GM18508 (cell line): ENCODE measurements around the gene TTLL12.

Experiments
- ATAC-seq: cut with Tn5 transposase; IDR thresholded peaks from one replicate; pipeline ENCODE4 v1.9.1; 2021; ENCODE audit warnings: moderate number of reproducible peaks; ENCODE audit not compliant: insufficient read depth, unreplicated experiment

TTLL12 gene

DNA sequence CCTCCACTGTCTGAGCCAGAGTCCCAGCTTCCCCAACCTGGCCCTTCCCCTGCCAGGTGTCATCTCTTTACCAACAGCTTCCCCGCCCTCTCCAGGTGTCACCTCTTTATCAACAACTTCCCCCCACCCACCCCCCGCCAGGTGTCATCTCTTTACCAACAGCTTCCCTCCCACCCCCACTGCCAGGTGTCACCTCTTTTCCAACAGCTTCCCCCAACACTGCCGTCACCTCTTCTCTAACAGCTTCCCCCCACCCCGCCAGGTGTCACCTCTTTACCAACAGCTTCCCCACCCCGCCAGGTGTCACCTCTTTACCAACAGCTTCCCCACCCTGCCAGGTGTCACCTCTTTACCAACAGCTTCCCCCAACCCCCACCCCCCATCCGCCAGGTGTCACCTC lies 29.8 kb upstream of the TTLL12 start:
- ATAC-seq, result no peak

DNA sequence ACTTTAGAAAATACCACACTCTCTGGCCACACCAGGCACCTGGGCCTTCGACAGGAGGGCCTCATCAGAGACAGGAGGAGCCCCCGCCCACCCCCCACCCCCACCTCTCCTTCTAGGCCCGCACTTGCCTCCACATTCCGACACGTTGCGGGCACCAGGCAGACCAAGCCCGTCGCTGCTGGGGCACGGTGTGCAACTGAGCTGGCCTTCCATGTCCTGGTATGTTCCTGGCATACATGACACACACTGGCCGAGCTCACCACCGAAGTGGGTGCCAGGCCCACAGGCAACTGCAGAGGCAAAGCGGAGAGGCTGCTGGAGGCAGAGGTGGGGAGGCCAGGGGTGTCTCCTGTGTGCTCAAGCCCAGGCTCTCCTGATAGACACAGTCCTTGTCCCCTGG lies 27.0 kb upstream of the TTLL12 start:
- ATAC-seq, result no peak

DNA sequence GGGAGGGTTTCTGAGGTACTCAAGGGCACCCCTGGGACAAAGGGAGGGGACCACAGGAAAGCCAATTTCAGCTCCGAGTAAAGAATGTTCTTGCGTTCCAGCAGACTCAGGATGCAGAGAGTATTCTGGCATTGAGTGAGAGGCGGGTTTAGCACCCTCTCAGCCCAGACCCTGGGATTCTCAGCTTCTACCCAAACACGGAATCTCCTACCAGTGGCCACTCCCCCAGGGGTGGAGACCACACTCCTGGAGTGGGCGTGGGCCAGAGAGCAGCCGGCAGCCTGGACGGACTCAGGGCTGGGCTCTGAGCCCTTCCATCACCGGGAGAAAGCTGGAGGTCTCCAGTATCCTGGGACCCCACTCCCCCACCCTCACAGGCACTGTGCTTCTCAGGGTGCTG lies 26.1 kb upstream of the TTLL12 start:
- no peak for ATAC-seq

DNA sequence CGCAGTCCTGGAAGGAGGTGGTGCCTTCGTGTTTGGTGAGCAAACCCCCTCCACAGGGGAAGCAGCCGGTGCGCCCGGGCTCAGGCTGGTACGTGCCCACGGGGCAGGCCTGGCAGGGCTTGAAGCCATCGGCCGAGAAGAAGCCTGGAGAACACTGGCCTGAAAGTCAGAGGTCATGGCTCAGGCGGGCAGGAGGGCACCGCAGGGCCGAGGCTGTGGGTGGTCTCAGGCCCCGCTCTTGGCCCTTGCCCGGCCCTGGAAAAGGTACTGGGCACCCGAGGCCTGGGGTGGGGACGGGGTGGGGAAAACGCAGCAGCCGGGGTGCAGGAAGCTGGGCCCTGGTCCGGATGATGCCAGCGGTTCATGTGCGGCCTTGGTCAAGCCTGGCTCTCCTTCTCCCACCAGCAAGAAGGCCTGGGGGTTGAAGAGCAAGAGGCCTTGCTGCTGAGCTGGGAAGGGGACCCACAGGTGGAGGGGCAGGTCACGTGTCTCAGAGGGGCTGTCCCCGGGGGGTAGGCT lies 25.6 kb upstream of the TTLL12 start:
- no peak for ATAC-seq

DNA sequence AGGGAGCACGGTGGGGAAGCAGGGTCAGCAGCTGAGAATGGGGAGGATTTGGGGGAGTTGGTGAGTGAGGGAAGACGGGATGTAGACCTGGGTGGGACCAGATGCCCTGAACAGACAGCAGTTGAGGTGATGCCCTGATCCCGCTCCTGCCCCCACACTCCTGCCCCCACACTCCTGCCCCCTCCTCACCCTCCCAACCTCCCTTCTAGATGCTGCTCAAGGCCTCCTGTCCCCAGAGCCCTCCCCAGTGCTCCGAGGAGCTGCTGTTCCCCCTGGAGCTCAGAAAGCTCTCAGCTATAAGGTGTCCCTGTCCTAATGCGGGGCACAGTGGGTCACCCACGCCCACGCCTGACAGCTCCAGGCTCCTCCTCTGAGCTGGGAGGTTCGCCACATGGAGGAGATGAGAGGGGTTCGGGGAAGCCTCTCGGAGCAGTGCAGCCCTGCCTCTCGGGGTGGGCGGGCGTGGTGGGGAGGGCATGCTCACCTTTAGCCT lies 25.1 kb upstream of the TTLL12 start:
- no peak for ATAC-seq

DNA sequence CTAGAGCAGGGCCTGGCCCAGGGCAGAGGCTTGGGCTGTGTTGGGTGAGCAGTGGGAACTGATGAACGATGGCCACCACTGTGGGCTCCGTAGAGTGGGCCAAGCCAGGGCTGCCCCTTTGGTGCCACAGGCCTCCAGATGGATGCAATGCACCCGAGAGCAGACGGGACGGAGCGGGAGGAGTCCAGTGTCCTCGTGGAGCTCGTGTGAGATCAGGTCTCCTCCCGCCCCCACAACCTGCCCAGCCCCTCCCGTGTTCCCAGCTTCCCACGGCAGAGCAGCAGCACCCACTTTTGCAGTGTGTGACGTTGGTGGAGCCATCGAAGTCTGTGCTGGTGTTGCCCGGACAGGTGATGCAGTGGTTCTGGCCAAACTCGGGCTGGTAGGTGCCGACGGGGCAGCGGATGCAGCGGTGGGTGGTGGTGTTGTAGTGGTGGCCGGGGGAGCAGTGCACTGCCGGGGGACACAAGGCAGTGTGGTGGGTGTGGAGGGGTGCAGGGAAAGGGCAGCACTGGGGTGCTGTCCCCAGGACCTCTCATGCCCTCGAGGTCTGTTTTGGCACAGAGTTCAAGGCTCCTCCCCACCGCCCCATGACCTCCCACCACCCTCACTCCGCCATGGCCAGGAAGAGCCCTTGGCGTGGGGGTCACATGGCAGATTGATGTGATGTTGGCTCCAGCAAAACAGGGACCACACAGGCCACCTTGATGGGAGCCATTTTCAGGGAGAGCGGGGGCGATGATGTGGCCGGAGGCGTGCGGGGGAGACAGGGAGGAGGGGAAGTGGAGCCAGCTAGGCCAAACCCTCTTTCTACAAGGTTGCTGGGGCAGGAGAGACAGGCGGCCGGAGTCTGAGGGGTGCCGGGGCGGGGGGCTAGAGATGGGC lies 23.9 kb upstream of the TTLL12 start:
- ATAC-seq, result no peak

DNA sequence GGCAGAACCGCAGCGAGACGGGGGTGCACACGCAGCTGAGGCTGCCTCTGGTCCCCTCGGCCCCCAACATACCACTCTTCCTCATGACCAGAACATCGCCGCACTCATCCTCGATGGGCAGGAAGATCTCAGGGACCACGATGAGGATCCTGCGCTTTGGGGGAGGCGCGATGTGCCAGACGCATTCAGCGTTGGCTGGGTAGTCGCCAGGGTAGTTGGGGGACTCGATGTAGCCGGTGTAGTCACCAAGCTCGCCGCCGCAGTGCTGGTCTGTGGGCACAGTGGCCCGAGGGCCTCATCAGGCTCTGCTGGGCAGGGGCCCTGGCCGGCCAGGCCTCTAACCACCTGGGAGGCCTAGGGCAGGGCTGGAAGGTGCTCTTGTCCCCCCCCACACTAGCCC lies 23.0 kb upstream of the TTLL12 start:
- no peak for ATAC-seq

DNA sequence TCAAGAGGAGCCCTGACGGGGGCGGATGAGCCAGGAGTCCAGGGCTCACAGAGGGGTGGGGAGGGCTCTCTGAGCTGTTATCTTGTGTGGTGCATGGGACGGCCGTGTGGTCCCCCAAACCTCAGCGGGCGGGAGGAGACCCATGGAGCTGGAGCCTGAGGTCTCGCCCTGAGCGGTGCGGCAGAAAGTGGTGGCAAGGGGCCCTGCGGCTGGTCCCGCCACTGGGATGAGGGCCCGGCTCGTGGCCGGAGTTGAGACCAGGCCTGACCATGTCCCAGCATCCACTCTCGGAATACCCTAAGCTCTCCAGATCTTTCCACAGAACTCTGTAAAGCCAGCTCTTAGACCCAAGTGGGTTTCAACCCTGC lies 22.6 kb upstream of the TTLL12 start:
- ATAC-seq, result no peak

DNA sequence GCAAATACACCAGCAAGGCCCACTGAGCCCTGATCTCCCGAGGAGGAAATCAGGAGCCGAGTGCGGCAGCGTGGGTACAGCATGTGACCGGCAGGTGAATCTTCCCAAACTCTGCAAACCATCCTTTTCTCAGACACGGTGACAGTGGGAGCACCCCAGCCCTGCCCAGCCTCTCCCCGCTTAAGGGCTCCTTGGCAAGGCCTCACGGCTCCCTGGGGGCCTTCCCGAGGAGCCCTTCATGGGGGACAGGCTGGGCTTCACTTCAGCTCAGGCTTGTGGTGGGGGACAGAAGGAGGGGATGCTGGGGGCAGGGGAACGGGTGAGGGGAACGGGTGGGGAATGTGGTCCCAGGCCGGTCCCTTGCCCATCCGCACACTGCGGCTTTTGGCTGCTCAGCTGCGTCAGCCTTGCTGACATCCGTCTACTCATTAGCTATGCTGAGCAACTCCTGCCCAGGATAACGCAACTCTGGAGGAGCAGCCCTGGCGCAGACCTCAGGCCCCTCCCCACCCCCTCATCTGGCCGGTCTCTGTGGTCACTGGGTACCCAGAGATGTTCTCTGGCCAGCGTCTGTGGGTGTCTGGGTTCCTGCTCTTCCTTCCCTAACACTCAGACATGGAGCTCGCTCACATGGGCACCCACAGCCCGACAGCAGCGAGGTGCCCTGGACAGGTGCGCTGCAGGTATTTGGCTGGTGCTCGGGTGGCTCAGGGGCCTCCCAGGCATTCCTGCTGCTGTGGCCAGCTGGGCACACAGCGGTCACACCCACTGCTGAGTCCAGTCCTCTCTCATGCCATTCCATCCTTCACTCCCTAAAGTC lies 22.0 kb upstream of the TTLL12 start:
- no peak for ATAC-seq

DNA sequence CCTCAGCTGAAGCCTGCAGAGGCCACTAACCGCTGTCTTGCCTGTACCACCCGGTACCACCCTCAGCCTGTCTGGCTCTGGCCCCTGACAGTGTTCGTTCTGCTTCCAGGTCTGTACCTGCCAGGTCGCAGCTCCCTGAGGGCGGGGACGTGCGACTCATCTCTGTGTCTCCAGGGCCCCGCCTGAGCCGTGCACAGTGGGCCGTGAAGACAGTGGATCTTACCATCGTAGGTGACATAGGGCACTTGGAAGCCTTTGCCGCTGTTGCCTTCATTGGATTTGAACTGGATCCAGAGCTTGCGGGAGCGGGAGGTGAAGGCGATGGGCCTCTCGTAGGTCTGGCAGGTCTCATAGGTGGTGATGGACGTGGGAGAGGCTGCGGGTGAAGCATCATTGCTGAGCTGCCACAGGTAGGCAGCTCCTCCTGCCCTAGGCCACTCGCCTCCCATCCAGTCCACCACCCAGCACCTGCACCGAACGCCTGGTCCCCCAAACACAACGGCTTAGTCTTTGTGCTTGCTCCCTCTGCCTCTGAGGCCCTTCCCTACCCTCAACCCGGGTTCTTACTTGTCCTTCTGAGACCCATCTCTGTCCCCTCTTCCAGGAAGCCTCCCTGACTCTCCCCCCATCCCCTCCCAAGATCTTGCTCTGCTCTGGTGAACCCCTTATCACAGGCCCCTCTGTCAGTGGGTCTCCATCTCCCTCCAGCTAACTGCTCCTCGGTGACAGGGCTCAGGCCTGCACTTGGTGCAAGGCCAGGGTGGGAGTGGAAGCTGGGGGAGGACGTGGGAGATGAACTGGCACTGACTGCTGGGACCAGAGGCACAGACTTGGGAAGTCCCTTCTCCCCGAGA lies 21.1 kb upstream of the TTLL12 start:
- ATAC-seq, result no peak

DNA sequence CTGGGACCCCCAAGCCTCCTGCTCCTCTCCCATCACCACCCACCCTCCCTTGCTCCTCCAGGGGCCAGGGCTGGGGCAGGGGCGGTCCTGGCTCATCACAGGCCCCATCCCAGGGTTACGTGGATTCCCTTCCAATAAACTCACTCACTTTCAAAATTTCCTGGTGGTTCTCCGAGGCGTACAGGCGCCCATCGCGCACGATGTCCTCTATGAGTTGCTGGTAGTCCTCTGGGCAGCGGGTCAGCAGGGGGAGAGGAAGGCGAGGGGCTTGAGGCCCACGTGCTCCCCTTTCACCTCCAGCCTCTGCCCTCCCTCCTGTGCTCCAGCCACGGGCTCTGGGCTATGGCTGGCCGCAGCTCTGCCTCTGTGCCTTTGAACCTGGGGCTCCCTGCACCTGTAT lies 20.5 kb upstream of the TTLL12 start:
- ATAC-seq, result no peak

DNA sequence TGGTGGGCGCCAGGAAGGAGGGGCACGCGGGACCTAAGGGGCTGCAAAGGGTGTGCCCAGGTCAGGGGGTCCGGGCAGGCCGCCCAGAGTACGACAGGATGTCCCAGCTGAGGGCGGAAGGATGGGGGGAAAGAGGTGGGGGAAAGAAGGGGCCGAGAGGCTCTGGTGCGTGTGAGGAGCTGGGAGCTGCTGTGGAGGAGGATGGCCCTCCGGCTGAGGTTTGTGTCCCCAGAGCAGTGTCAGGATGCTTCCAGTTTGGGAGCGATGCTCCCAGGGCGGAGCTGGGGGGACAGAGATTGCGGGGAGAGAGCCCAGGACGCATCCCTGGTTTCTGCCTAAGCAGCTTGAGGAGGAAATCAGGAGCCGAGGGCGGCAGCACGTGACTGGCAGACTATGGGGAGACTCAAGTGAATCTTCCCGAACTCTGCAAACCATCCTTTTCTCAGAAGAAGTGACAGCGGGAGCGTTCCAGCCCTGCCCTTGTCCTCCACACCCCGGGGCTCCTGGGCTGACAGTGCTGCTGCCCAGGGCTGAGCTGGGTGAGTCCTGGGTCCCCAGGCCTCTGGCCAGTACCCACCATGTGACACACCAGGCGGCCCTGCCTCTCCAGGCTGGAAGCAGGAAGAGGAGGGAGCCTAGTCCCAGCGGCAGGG lies 19.7 kb upstream of the TTLL12 start:
- no peak for ATAC-seq

DNA sequence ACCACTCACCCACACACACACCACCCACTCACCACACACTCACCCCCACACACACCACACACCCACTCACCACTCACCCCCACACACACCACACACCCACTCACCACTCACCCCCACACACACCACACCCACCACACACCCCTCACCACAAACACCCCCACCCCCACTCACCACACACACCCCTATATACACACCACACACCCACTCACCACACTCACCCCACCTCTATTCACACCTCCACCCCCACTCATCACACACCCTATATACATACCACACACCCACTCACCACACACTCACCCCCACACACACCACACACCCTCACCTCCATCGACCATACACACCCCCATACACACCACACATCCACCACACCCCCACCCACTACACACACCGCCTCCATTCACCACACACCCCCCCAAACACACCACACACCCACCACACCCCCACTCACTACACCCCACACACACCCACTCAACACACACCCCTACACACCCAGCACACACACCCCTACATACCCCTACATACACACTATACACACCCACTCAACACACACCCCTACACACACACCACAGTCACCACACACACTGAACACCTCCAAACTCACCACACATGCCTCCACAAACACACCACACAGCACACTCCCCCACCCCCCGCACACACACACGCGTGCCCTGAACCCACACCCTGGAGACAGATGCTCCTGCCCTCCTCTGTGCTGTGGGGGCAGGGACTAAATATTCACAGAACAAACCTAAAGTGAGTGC lies 19.0 kb upstream of the TTLL12 start:
- ATAC-seq, result no peak

DNA sequence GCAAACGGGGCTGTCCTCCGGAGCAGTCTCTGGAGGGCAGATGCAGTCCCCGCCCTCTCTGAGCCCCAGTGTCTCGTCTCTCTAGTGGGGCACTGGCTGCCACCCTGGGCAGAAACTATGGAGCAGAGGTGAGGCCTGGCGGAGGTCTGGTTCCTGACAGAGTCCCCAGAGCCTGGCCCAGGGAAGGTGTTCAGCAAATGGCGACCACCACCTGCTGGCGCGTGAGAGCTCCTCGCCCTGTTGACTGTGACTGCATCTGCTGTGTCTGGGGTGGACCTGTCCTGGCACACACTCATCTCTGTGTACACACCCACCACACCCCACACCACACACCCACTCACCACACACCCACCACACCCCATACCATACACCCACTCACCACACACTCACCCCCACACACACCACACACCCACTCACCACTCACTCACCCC lies 18.3 kb upstream of the TTLL12 start:
- ATAC-seq, result no peak

DNA sequence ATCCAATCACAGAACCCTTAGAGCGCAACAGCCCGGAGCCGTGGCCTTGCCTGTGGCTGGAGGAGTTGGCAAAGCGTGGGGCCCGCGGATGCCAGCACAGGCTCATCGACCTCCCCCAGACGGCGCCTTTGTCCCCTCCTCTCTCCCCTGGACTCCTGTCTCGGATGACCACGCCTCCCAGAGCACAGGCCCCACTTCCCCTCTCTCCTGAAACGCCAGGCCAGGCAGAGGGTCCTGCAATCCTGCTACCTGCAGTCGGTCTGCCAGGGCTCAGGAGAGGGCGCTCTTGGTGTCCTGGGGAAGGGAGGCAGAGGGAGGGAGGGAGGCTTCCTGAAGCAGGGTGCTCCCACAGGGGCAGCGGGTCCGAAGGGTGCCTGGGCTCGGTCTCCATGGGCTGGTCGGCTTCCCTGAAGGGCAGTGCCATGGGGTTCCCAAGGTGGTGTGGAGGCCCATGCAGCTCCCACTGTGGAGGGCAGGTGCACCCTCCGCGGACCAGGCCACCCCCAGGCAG lies 16.6 kb upstream of the TTLL12 start:
- ATAC-seq, result no peak

DNA sequence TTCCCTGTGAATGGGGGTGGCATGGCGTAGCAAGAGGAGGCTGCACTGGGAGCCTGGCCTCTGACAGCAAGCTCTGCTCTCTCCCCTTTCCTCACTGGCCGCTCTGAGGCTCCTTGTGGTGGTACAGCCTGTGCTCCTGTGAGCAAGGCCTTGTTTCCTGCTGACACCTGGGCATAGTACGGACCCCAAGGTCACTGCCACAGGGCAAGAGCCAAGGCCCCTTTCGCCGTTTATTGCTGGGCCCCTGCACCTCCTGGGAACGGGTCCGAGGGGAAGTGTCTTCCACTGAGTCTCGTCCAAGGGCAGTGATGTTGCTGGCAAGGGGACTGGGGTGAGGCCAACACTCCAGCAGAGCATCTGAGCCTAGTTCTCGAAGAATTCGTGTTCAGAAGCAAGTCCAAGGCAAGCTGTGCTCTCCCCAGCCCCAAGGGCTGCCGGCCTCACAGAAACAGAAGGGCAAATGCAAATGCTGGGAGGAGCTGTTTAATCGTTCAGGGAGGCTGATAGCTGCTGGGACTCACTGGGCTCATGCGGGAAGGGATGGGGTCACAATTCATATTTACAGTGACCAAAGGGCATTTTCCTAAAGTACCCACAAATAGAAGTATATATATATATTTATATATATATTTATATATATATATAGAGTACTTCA lies 15.9 kb upstream of the TTLL12 start:
- no peak for ATAC-seq

DNA sequence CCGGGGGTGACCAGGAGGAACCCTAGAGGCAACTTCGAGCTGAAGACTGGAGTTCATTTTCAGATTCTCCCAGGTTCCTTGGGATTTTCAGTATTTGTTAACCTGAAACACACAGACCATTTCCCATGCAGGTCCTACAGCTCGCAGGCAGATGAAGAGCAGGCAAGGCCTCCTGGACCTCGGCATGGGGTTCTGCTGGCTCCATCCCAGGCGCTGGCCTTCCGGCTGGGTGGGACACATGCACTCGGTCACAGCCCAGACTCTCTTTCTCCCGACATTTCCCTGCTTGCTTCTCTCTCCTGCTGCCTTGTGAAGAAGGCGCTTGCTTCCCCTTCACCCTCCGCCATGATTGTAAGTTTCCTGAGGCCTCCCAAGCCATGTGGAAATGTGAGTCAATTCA lies 15.4 kb upstream of the TTLL12 start:
- no peak for ATAC-seq

DNA sequence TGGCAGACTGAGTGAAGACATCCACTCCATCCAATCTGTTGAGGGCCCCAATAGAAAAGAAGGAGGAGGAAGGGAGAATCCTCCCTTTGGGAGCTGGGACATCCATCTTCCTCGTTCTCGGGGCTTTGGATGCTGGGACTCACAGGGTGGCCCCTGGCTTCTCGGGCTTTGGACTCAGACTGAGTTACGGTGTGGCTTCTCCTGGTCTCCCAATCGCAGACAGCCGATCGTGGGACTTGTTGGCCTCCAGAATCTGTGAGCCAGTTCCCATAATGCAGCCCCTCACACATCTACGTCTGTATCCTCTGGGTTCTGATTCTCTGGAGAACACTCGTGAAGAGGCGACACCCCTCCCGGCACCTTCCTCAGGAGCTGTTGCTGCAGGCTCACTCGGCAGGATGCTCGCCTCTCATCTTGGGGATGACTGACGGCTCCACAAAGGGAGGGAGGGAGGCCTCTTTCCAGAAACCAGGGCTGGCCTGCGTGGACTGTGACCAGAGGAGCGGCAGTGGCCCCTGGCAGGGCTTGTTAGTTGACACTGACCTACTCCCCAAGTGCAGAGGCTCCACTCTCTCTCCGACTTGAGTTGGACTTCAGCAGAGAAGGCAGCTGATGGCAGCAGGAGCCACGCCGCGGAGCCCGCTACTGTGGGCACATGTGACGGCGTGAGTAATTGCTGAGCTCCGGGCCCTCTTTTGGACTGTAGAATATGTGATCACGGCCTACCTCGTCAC lies 14.7 kb upstream of the TTLL12 start:
- no peak for ATAC-seq
